Keratinocyte (primary cell): Measurements from ENCODE around the gene CDK14.

ENCODE experiments used
- EZH2 ChIP-seq: IDR thresholded peaks from one replicate; pipeline ENCODE4 v1.6.1; 2012; ENCODE audit warnings: inconsistent platforms, mild to moderate bottlenecking, low read length, moderate library complexity
- TF ChIP-seq, protein P1 (sequence below), 3 experiments: IDR thresholded peaks in 1 of 3; conservative IDR thresholded peaks in 1 of 3; optimal IDR thresholded peaks in 1 of 3; 2 replicates in 2 of 3; 3 replicates in 1 of 3; pipeline versions ENCODE3 to v1.5.1; 2011; ENCODE audit warnings: low read length in 3 of 3, mild to moderate bottlenecking in 3 of 3, moderate library complexity in 2 of 3, control low read depth in 1 of 3, inconsistent platforms in 1 of 3; ENCODE audit not compliant: insufficient read depth in 2 of 3; ENCODE audit errors: extremely low read depth in 1 of 3

GRCh38 chr7:90972906-90973550 is 376.9 kb downstream of the CDK14 start:
- TF ChIP-seq, protein P1, sequence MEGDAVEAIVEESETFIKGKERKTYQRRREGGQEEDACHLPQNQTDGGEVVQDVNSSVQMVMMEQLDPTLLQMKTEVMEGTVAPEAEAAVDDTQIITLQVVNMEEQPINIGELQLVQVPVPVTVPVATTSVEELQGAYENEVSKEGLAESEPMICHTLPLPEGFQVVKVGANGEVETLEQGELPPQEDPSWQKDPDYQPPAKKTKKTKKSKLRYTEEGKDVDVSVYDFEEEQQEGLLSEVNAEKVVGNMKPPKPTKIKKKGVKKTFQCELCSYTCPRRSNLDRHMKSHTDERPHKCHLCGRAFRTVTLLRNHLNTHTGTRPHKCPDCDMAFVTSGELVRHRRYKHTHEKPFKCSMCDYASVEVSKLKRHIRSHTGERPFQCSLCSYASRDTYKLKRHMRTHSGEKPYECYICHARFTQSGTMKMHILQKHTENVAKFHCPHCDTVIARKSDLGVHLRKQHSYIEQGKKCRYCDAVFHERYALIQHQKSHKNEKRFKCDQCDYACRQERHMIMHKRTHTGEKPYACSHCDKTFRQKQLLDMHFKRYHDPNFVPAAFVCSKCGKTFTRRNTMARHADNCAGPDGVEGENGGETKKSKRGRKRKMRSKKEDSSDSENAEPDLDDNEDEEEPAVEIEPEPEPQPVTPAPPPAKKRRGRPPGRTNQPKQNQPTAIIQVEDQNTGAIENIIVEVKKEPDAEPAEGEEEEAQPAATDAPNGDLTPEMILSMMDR (optimal IDR thresholded peaks at IDR 0.05 in 1 of 3, IDR thresholded peaks at IDR 0.05 in 1 of 3, conservative IDR thresholded peaks at IDR 0.05 in 1 of 3; ENCODE audit: extremely low read depth in 1 of 3, insufficient read depth in 2 of 3, low read length in 3 of 3), result no peak
- no peak for TF ChIP-seq EZH2
